Activated T-helper 1 cell treated with anti-CD3 and anti-CD28 coated beads, Interleukin-12 subunit alpha, Interleukin-12 subunit beta, Interleukin-2, Interleukin-4 antibody, amounts not matched to agents 30 ng/mL and 10 ng/mL and 1 ng/mL, durations not matched to agents 14 hours and 24 hours and 36 hours (primary cell): ENCODE results near the gene GLRX2. TPM values are rescaled to one million over a fixed set of nuclear protein-coding genes. Genes with fewer than 3 reads are reported as not detected.
"Not testable (repeated sequence)": the region's sequence is repeated elsewhere in the genome, so short reads cannot be mapped to it uniquely, and the experiment has no call there.

ENCODE experiments used
- DNase-seq: peaks from one replicate; pipeline ENCODE4 v3.0.0; 2021; ENCODE audit warnings: low spot score
- H3K27ac Mint-ChIP-seq: one replicate; pipeline ENCODE4 v1.8.0; 2021; ENCODE audit warnings: mild to moderate bottlenecking, mixed read lengths
- H3K27me3 Mint-ChIP-seq: one replicate; pipeline ENCODE4 v1.8.0; 2022; ENCODE audit warnings: mild to moderate bottlenecking, moderate library complexity, mixed read lengths; ENCODE audit not compliant: insufficient read depth
- H3K36me3 Mint-ChIP-seq: one replicate; pipeline ENCODE4 v1.8.0; 2021; ENCODE audit warnings: low read depth, mixed read lengths
- H3K4me1 Mint-ChIP-seq: one replicate; pipeline ENCODE4 v1.8.0; 2021; ENCODE audit warnings: low read depth, mixed read lengths
- H3K4me3 Mint-ChIP-seq: one replicate; pipeline ENCODE4 v1.8.0; 2021; ENCODE audit warnings: mild to moderate bottlenecking, moderate library complexity, mixed read lengths
- H3K9me3 Mint-ChIP-seq: one replicate; pipeline ENCODE4 v1.8.0; 2021; ENCODE audit warnings: mixed read lengths
- intact Hi-C: fragments of 100-400 bp; cut with micrococcal nuclease; formaldehyde crosslinking; loops from one replicate; pipeline ENCODE4 v1.15.1; 2024
- total RNA-seq: library from RNA; stranded (reverse); gene quantifications from 2 replicates; pipeline ENCODE4 v1.2.3, GENCODE V29; 2022

The GLRX2 gene
- total RNA-seq, 1 donor from 2014 or later: 32.9 TPM

- no peak overlapping the region for H3K4me3 Mint-ChIP-seq
- H3K4me1 Mint-ChIP-seq: peaks cover 23% of the 10 kb centered on the region
- H3K9me3 Mint-ChIP-seq: no peaks in the 10 kb centered on the region
- peaks cover 21% of the 10 kb centered on the region for H3K36me3 Mint-ChIP-seq
- intact Hi-C loops: loop anchor here (10.0 kb wide), 1 partner anchor 491 kb away; no protein-coding TSS in a partner anchor
- H3K27ac Mint-ChIP-seq: no peak overlapping the region
- no peaks in the 10 kb centered on the region for H3K27me3 Mint-ChIP-seq
- no peak for DNase-seq
These were observed 51.0 kb downstream of the GLRX2 start for GRCh38 chr1:193054169-193054675.

- Mint-ChIP-seq H3K4me1 (peaks cover 14% of the 10 kb centered on the region), H3K36me3 (peaks cover 16% of the 10 kb centered on the region)
- H3K9me3 Mint-ChIP-seq, H3K4me3 Mint-ChIP-seq, H3K27me3 Mint-ChIP-seq, H3K27ac Mint-ChIP-seq, intact Hi-C loops, DNase-seq: not testable (repeated sequence)
These were observed 56.3 kb downstream of the GLRX2 start for GRCh38 chr1:193048913-193049312.

Other genes with a start within 250 kb of the GLRX2 start
- 88.1 and 93.1 TPM in 2 replicates for gene UCHL5, start 46.1 kb downstream of the GLRX2 start, total RNA-seq
- gene RO60, start 45.8 kb downstream of the GLRX2 start, total RNA-seq: 68.7 and 70.0 TPM in 2 replicates
- gene CDC73, start 16.6 kb upstream of the GLRX2 start, total RNA-seq: 56.1 and 57.3 TPM in 2 replicates
- 0.13 TPM in 1 of 2 replicates, not detected in the other for gene B3GALT2, start 81.2 kb upstream of the GLRX2 start, total RNA-seq